IMR-90 (cell line): ENCODE results near the gene ABCB10. TPM values are rescaled to one million over a fixed set of nuclear protein-coding genes. Genes with fewer than 3 reads are reported as not detected.

Source experiments
- ATAC-seq: fragments of 200-7000 bp; cut with Tn5 transposase; 2 replicates; pipeline ENCODE4 v1.9.1; 2020; ENCODE audit warnings: low read depth, mild to moderate bottlenecking, moderate library complexity
- BruUV-seq: library from RNA; stranded (reverse); fragments of 400-500 nt; replicated peaks from 2 replicates; lab custom pipeline; 2021; lab: Mats Ljungman, UMichigan
- CTCF ChIA-PET: fragments of 300-600 bp; formaldehyde crosslinking; extraction: SDS; loops from one replicate; lab custom pipeline; 2021; ENCODE audit warnings: antibody characterized with exemption; lab: Yijun Ruan, JAX
- POLR2A ChIA-PET: fragments of 300-600 bp; sonication (Branson Sonifier 250); formaldehyde crosslinking; loops from one replicate; lab custom pipeline; 2022; ENCODE audit warnings: antibody characterized with exemption; ENCODE audit not compliant: unreplicated experiment; lab: Charles Lee
- DNase-seq: peaks from one replicate; pipeline ENCODE4 v3.0.0; 2013
- H2AFZ ChIP-seq: replicated peaks from 2 replicates; pipeline ENCODE3; 2013; ENCODE audit warnings: low read length, mild to moderate bottlenecking; ENCODE audit not compliant: poor library complexity
- H2AK5ac ChIP-seq: 2 replicates; pipeline ENCODE4 v1.6.1; 2013; ENCODE audit warnings: low read depth, low read length, inconsistent platforms
- H2AK9ac ChIP-seq: replicated peaks from 2 replicates; pipeline ENCODE3; 2013; ENCODE audit warnings: mild to moderate bottlenecking, low read depth, low read length, moderate library complexity; ENCODE audit not compliant: poor library complexity
- H2BK120ac ChIP-seq: 2 replicates; pipeline ENCODE4 v1.6.1; 2013; ENCODE audit warnings: low read depth, low read length, inconsistent platforms
- H2BK15ac ChIP-seq: 3 replicates; pipeline ENCODE4 v1.6.1; 2013; ENCODE audit warnings: low read depth, low read length, inconsistent platforms
- H2BK20ac ChIP-seq: 2 replicates; pipeline ENCODE4 v1.6.1; 2013; ENCODE audit warnings: low read depth, mild to moderate bottlenecking, inconsistent platforms, low read length, moderate library complexity
- H2BK5ac ChIP-seq: 2 replicates; pipeline ENCODE4 v1.6.1; 2013; ENCODE audit warnings: mild to moderate bottlenecking, low read depth, low read length, inconsistent platforms; ENCODE audit not compliant: poor library complexity, severe bottlenecking
- H3K14ac ChIP-seq: replicated peaks from 2 replicates; pipeline ENCODE4 v1.6.1; 2013; ENCODE audit warnings: low read depth, low read length, inconsistent platforms
- H3K18ac ChIP-seq: 2 replicates; pipeline ENCODE4 v1.6.1; 2013; ENCODE audit warnings: low read depth, low read length, control low read depth
- H3K23ac ChIP-seq: 2 replicates; pipeline ENCODE4 v1.6.1; 2013; ENCODE audit warnings: low read depth, low read length, inconsistent platforms
- H3K27ac ChIP-seq: 2 replicates; pipeline ENCODE4 v1.5.1; 2013; ENCODE audit warnings: mild to moderate bottlenecking, control low read depth, low read length; ENCODE audit not compliant: insufficient read depth
- H3K27me3 ChIP-seq: 2 replicates; pipeline ENCODE4 v1.6.1; 2013; ENCODE audit warnings: low read length; ENCODE audit not compliant: control insufficient read depth, insufficient read depth
- H3K36me3 ChIP-seq: 2 replicates; pipeline ENCODE4 v1.6.1; 2013; ENCODE audit warnings: low read length, mixed read lengths; ENCODE audit not compliant: control insufficient read depth, insufficient read depth
- H3K4ac ChIP-seq: 2 replicates; pipeline ENCODE4 v1.6.1; 2013; ENCODE audit warnings: low read depth, low read length, inconsistent platforms
- H3K4me1 ChIP-seq: 2 replicates; pipeline ENCODE4 v1.6.1; 2013; ENCODE audit warnings: low read length, mixed read lengths; ENCODE audit not compliant: control insufficient read depth, insufficient read depth
- H3K4me2 ChIP-seq: 2 replicates; pipeline ENCODE4 v1.6.1; 2013; ENCODE audit warnings: low read depth, mild to moderate bottlenecking, control low read depth, low read length, moderate library complexity
- H3K4me3 ChIP-seq: 2 replicates; pipeline ENCODE4 v1.5.1; 2013; ENCODE audit warnings: low read depth, mild to moderate bottlenecking, control low read depth, low read length, moderate library complexity; ENCODE audit not compliant: insufficient read depth
- H3K56ac ChIP-seq: 2 replicates; pipeline ENCODE4 v1.6.1; 2013; ENCODE audit warnings: low read length, inconsistent platforms; ENCODE audit not compliant: insufficient read depth; ENCODE audit errors: extremely low read depth
- H3K79me1 ChIP-seq, 2 experiments: 2 replicates each; pipeline ENCODE4 v1.6.1; 2013; ENCODE audit warnings: low read length in 2 of 2, inconsistent platforms in 1 of 2, low read depth in 1 of 2
- H3K9ac ChIP-seq: 2 replicates; pipeline ENCODE4 v1.6.1; 2013; ENCODE audit warnings: low read depth, low read length, control low read depth
- H3K9me1 ChIP-seq: 2 replicates; pipeline ENCODE4 v1.6.1; 2013; ENCODE audit warnings: low read length, inconsistent platforms; ENCODE audit not compliant: insufficient read depth
- H3K9me3 ChIP-seq: 2 replicates; pipeline ENCODE4 v1.6.1; 2013; ENCODE audit warnings: low read length; ENCODE audit not compliant: control insufficient read depth, insufficient read depth
- H4K20me1 ChIP-seq: 2 replicates; pipeline ENCODE4 v1.6.1; 2013; ENCODE audit warnings: low read length, inconsistent platforms; ENCODE audit not compliant: insufficient read depth
- H4K5ac ChIP-seq: 2 replicates; pipeline ENCODE4 v1.6.1; 2013; ENCODE audit warnings: mild to moderate bottlenecking, low read depth, low read length, control low read depth
- H4K8ac ChIP-seq, 2 experiments: 2 replicates each; pipeline ENCODE4 v1.6.1; 2013; ENCODE audit warnings: low read depth in 2 of 2, low read length in 2 of 2, control low read depth in 1 of 2, inconsistent platforms in 1 of 2
- H4K91ac ChIP-seq: 2 replicates; pipeline ENCODE4 v1.6.1; 2013; ENCODE audit warnings: low read depth, low read length, inconsistent platforms; ENCODE audit not compliant: insufficient read depth
- CTCF ChIP-seq: conservative IDR thresholded peaks from 2 replicates; pipeline ENCODE4 v1.5.1; 2012; ENCODE audit warnings: mild to moderate bottlenecking, low read depth, low read length, improper control_type of control experiment
- MAZ ChIP-seq: IDR thresholded peaks from 2 replicates; pipeline ENCODE4 v1.6.1; 2012; ENCODE audit warnings: low read depth, mild to moderate bottlenecking, low read length, improper control_type of control experiment, moderate library complexity, borderline replicate concordance
- NFE2L2 ChIP-seq: fragments of 150-350 bp; IDR thresholded peaks from 2 replicates; pipeline ENCODE4 v1.6.1; 2016; ENCODE audit warnings: low read depth, mild to moderate bottlenecking, low read length
- USF2 ChIP-seq: fragments of 150-350 bp; IDR thresholded peaks from 2 replicates; pipeline ENCODE4 v1.6.1; 2017; ENCODE audit warnings: mild to moderate bottlenecking, antibody characterized with exemption, low read length, low read depth
- WGBS, 2 experiments: methylation state at CpG; one replicate each; pipeline versions ENCODE4 v1.1.5 to v1.1.7; 2013; ENCODE audit warnings: missing lambda C conversion rate in 2 of 2; ENCODE audit not compliant: insufficient read length in 1 of 2; ENCODE audit errors: extremely low coverage in 2 of 2; 5-methylcytosine and 5-hydroxymethylcytosine counted together
- dilution Hi-C: fragments of 300-500 bp; cut with HindIII; formaldehyde crosslinking; loops from one replicate; pipeline ENCODE4 v1.14.3; 2018; ENCODE audit warnings: low sequenced_read_pairs; ENCODE audit not compliant: unreplicated experiment
- in situ Hi-C: fragments of 300-500 bp; cut with MboI; formaldehyde crosslinking; loops from 3 replicates; pipeline ENCODE4 v1.14.3; 2019; ENCODE audit warnings: low sequenced_read_pairs, inconsistent platforms, mixed read lengths
- intact Hi-C: fragments of 100-400 bp; cut with micrococcal nuclease; formaldehyde crosslinking; loops from 2 replicates; pipeline ENCODE4 v1.10.0; 2022
- polyA plus RNA-seq, 3 experiments: library from polyadenylated mRNA; depleted of rRNA; stranded (reverse); fragments of >200 nt; gene quantifications; 2 replicates each; pipeline ENCODE4 v1.2.3, GENCODE V29; 2012; ENCODE audit warnings: low replicate concordance in 1 of 3
- total RNA-seq: library from RNA; depleted of rRNA; stranded (reverse); fragments of >200 nt; gene quantifications from 2 replicates; pipeline ENCODE4 v1.2.3, GENCODE V29; 2012

ABCB10 gene
- total and polyA plus RNA-seq, 2 of the 4 experiments (the other 2 are of a cell fraction): 6.5 to 10.9 TPM

- no peak overlapping the region for H2BK5ac ChIP-seq
- peak overlapping the region; percentile 65 for H2AFZ ChIP-seq
- peaks cover 2% of the 10 kb centered on the region; the same call in 1 of the 2 replicates for H3K4me1 ChIP-seq
- DNase-seq (peak; percentile 29), ATAC-seq (peak; percentile 84)
- H3K9ac ChIP-seq: no peak overlapping the region
- WGBS, 2 experiments: no CpG with 5 or more reads among the region's 11 CpGs
- no peak overlapping the region for H3K27ac ChIP-seq
- dilution Hi-C loops: no loop called here
- no peak overlapping the region for H3K18ac ChIP-seq
- in situ Hi-C loops: no loop called here
- no peak overlapping the region for H2AK5ac ChIP-seq
- no peak overlapping the region for H4K5ac ChIP-seq
- H2BK20ac ChIP-seq: no peak overlapping the region
- no TSS peak for BruUV-seq
- ChIA-PET POLR2A (no interaction called here), CTCF (interaction anchor here (0.7 to 1.6 kb wide), 2 partner anchors 12 to 42 kb away, joined by 3 read pairs; no protein-coding TSS in a partner anchor)
- H4K20me1 ChIP-seq: no peaks in the 10 kb centered on the region
- no peak overlapping the region for H2AK9ac ChIP-seq
- no peaks in the 10 kb centered on the region for H3K79me1 ChIP-seq
- H3K4me3 ChIP-seq: no peak overlapping the region
- intact Hi-C loops: no loop called here
- no peak overlapping the region for H3K56ac ChIP-seq
- no peak overlapping the region for H3K23ac ChIP-seq
- no peaks in the 10 kb centered on the region for H3K9me3 ChIP-seq
- H2BK15ac ChIP-seq: no peak overlapping the region
- no peak overlapping the region for H2BK120ac ChIP-seq
- H4K8ac ChIP-seq: no peak overlapping the region
- H3K27me3 ChIP-seq: no peaks in the 10 kb centered on the region
- H3K4ac ChIP-seq: peak overlapping the region; percentile 20
- no peaks in the 10 kb centered on the region for H3K36me3 ChIP-seq
- H3K9me1 ChIP-seq: peaks cover 7% of the 10 kb centered on the region; the same call in 1 of the 2 replicates
- H3K4me2 ChIP-seq: no peak overlapping the region
- no peak overlapping the region for H3K14ac ChIP-seq
- no peak overlapping the region for H4K91ac ChIP-seq
- TF ChIP-seq USF2 (no peak), NFE2L2 (no peak), CTCF (no peak), MAZ (no peak)
Measured at GRCh38 chr1:229582011-229582694, 23.6 kb upstream of the ABCB10 start.
